Rectal smooth muscle tissue (tissue), 1 donor: ENCODE measurements around the gene ARFGEF3.

Experiments
- H3K27ac ChIP-seq: one replicate; pipeline ENCODE4 v1.7.0; 2013; ENCODE audit warnings: low read depth, low read length, inconsistent platforms
- H3K27me3 ChIP-seq: one replicate; pipeline ENCODE4 v1.7.0; 2013; ENCODE audit warnings: low read length; ENCODE audit not compliant: control insufficient read depth, insufficient read depth
- H3K36me3 ChIP-seq: one replicate; pipeline ENCODE4 v1.7.0; 2013; ENCODE audit warnings: low read length; ENCODE audit not compliant: control insufficient read depth, insufficient read depth
- H3K4me1 ChIP-seq: one replicate; pipeline ENCODE4 v1.7.0; 2013; ENCODE audit warnings: low read length; ENCODE audit not compliant: control insufficient read depth, insufficient read depth
- H3K4me3 ChIP-seq: one replicate; pipeline ENCODE4 v1.7.0; 2013; ENCODE audit warnings: low read length
- H3K9ac ChIP-seq: one replicate; pipeline ENCODE4 v1.7.0; 2013; ENCODE audit warnings: low read length

ARFGEF3 gene

DNA sequence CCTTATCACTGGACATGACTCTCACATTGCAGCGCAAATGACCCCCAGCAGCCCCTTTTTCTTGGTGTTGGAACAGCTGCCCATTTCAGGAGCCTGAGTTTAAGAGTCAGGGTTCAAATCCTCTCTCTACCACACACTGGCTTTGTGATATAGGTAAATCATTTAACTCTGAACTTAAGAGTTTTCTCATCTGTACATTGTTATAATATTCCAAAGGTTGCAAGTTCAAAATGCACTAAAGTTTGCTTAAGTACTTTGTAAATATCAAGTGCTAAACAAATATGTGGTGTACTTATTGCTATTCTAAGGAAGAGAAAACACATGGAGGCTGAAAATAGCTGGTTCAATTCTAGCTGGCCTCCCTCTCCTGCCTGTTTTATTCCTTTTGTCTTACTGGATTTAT, 95.9 kb downstream of the ARFGEF3 start:
- no peak overlapping the region for H3K4me3 ChIP-seq
- H3K9ac ChIP-seq: no peak overlapping the region
- no peaks in the 10 kb centered on the region for H3K27me3 ChIP-seq
- H3K27ac ChIP-seq: no peak overlapping the region
- H3K4me1 ChIP-seq: no peaks in the 10 kb centered on the region
- H3K36me3 ChIP-seq: no peaks in the 10 kb centered on the region

- Histone ChIP-seq H3K4me1 (no peaks in the 10 kb centered on the region), H3K9ac (no peak overlapping the region), H3K27ac (no peak overlapping the region)
Observed at GRCh38 chr6:138258197-138258596, 96.5 kb downstream of the ARFGEF3 start.

DNA sequence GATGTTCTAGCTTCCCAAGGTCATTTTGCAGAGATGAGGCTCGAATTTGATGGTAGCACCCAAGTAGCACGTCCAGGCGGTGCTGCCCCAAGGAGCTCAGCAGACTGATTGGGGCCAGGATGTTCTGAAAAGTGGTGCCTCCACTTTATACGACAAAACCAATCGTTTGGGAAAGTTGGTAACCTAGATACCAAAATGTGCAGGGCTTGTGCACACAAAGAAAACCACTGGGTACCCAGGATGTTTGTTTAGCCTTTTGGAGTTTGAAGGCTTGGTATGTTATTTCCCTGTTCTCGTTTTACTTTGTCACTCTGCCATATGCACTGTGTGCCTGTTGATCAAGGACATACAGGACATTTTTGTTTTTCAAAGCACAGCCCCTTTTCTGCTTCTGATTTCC, 97.3 kb downstream of the ARFGEF3 start:
- Histone ChIP-seq H3K4me1 (no peaks in the 10 kb centered on the region), H3K9ac (no peak overlapping the region), H3K27ac (no peak overlapping the region), H3K36me3 (no peaks in the 10 kb centered on the region), H3K27me3 (no peaks in the 10 kb centered on the region), H3K4me3 (no peak overlapping the region)

More at GRCh38 chr6:138258197-138258596, 96.5 kb downstream of the ARFGEF3 start:
- Histone ChIP-seq H3K4me3 (no peak overlapping the region), H3K36me3 (no peaks in the 10 kb centered on the region), H3K27me3 (no peaks in the 10 kb centered on the region)

- Histone ChIP-seq H3K4me1 (no peaks in the 10 kb centered on the region), H3K36me3 (no peaks in the 10 kb centered on the region), H3K9ac (no peak overlapping the region), H3K4me3 (no peak overlapping the region), H3K27me3 (no peaks in the 10 kb centered on the region), H3K27ac (no peak overlapping the region)
Observed at GRCh38 chr6:138261116-138261780, 99.5 kb downstream of the ARFGEF3 start.

- H3K27me3 ChIP-seq: no peaks in the 10 kb centered on the region
- H3K4me1 ChIP-seq: no peaks in the 10 kb centered on the region
- H3K9ac ChIP-seq: no peak overlapping the region
- no peak overlapping the region for H3K27ac ChIP-seq
- H3K36me3 ChIP-seq: no peaks in the 10 kb centered on the region
- no peak overlapping the region for H3K4me3 ChIP-seq
Observed at GRCh38 chr6:138263963-138264362, 102.2 kb downstream of the ARFGEF3 start.

DNA sequence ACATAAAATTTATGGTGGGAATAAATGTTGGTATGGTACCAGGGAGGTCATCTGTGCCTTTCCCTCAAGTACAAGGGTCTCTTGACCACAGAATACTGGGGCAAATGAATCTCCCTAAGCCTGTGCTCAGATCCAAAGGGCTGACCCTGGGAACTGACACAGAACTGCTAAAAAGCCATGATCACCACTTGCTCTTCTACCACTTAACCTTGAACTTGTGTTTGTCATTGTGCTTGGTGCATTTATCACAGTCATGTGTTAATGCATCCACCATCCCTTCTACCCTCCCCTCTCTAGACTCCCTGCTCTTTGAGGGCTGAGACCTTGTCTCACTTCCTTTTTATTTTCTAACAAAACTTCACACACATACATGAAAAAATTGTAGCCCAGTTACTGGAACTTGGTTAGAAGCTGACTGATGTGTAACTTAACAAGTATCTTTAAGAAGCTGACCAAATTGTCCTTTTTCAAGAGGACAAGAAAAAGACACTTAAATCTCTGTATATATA, 102.7 kb downstream of the ARFGEF3 start:
- no peak overlapping the region for H3K9ac ChIP-seq
- H3K4me1 ChIP-seq: no peaks in the 10 kb centered on the region
- no peak overlapping the region for H3K4me3 ChIP-seq
- no peaks in the 10 kb centered on the region for H3K36me3 ChIP-seq
- no peaks in the 10 kb centered on the region for H3K27me3 ChIP-seq
- H3K27ac ChIP-seq: no peak overlapping the region

DNA sequence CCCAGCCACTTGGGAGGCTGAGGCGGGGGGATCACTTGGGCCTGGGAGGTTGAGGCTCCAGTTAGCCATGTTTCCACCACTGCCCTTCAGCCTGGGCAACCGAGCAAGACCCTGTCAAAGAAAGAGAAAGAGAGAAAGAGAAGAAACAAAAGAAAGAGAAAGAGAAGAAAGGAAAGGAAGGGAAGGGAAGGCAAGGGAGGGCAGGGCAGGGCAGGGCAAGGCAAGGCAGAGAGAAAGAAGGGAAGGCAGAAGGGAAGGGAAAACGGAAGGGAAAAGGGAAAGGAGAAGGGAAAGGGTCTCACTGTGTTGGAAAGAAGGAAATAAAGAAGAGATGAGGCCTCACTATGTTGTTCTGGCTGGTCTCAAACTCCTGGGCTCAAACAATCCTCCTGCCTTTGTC, 104.4 kb downstream of the ARFGEF3 start:
- H3K36me3 ChIP-seq: no peaks in the 10 kb centered on the region
- no peaks in the 10 kb centered on the region for H3K27me3 ChIP-seq
- no peak overlapping the region for H3K9ac ChIP-seq
- H3K4me1 ChIP-seq: no peaks in the 10 kb centered on the region
- H3K27ac ChIP-seq: no peak overlapping the region
- no peak overlapping the region for H3K4me3 ChIP-seq

GRCh38 chr6:138267971-138268895, 106.5 kb downstream of the ARFGEF3 start:
- Histone ChIP-seq H3K4me3 (no peak overlapping the region), H3K27me3 (no peaks in the 10 kb centered on the region), H3K4me1 (no peaks in the 10 kb centered on the region), H3K36me3 (no peaks in the 10 kb centered on the region), H3K27ac (no peak overlapping the region), H3K9ac (no peak overlapping the region)

DNA sequence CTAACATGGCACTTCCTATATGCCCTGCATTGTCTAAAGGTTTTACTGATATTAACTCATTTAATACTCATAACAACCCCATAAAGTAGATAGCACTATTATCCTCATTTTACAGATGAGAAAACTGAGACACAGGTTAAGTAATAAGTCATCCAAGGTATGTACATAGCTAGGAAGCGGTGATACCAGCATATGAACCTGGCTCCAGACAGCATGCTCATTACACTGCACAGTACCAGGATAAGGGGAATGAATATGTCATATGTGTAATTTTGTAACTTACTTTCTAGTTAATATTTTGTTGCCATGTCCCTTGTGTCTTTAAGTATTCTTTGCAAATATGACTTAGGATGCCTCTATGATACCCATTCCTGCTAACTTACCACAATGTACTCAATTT, 109.7 kb downstream of the ARFGEF3 start:
- H3K27ac ChIP-seq: no peak overlapping the region
- H3K9ac ChIP-seq: no peak overlapping the region
- no peak overlapping the region for H3K4me3 ChIP-seq
- no peaks in the 10 kb centered on the region for H3K27me3 ChIP-seq
- no peaks in the 10 kb centered on the region for H3K4me1 ChIP-seq
- no peaks in the 10 kb centered on the region for H3K36me3 ChIP-seq

- H3K36me3 ChIP-seq: no peaks in the 10 kb centered on the region
- no peaks in the 10 kb centered on the region for H3K27me3 ChIP-seq
- H3K4me3 ChIP-seq: no peak overlapping the region
- no peaks in the 10 kb centered on the region for H3K4me1 ChIP-seq
- H3K27ac ChIP-seq: no peak overlapping the region
- H3K9ac ChIP-seq: no peak overlapping the region
Observed at GRCh38 chr6:138272533-138273315, 111.0 kb downstream of the ARFGEF3 start.

GRCh38 chr6:138275976-138276375, 114.2 kb downstream of the ARFGEF3 start:
- no peak overlapping the region for H3K27ac ChIP-seq
- H3K27me3 ChIP-seq: no peaks in the 10 kb centered on the region
- H3K4me1 ChIP-seq: no peaks in the 10 kb centered on the region
- no peak overlapping the region for H3K9ac ChIP-seq
- no peak overlapping the region for H3K4me3 ChIP-seq
- H3K36me3 ChIP-seq: no peaks in the 10 kb centered on the region

GRCh38 chr6:138277835-138278234, 116.1 kb downstream of the ARFGEF3 start:
- Histone ChIP-seq H3K4me3 (no peak overlapping the region), H3K36me3 (no peaks in the 10 kb centered on the region), H3K27ac (no peak overlapping the region), H3K4me1 (no peaks in the 10 kb centered on the region), H3K27me3 (no peaks in the 10 kb centered on the region), H3K9ac (no peak overlapping the region)
